GM21390 (cell line): ENCODE data around the gene GFOD1.

Experiments used
- ATAC-seq: cut with Tn5 transposase; IDR thresholded peaks from one replicate; pipeline ENCODE4 v1.9.1; 2021; ENCODE audit not compliant: unreplicated experiment

Gene GFOD1

GRCh38 chr6:13427801-13428582 lies 59.4 kb downstream of the GFOD1 start:
- peak; percentile 61 for ATAC-seq

- no peak for ATAC-seq
Observed at GRCh38 chr6:13427316-13427715, 60.1 kb downstream of the GFOD1 start.

GRCh38 chr6:13425943-13426931 lies 61.2 kb downstream of the GFOD1 start:
- no peak for ATAC-seq

GRCh38 chr6:13425270-13425873 lies 62.0 kb downstream of the GFOD1 start:
- ATAC-seq: no peak

GRCh38 chr6:13423252-13423651 lies 64.1 kb downstream of the GFOD1 start:
- ATAC-seq: no peak

- no peak for ATAC-seq
Observed at GRCh38 chr6:13422681-13423221, 64.6 kb downstream of the GFOD1 start.

- no peak for ATAC-seq
Observed at GRCh38 chr6:13421425-13422059, 65.9 kb downstream of the GFOD1 start.

GRCh38 chr6:13420269-13420668 lies 67.1 kb downstream of the GFOD1 start:
- ATAC-seq: no peak

GRCh38 chr6:13419422-13420195 lies 67.8 kb downstream of the GFOD1 start:
- ATAC-seq: no peak

GRCh38 chr6:13418844-13419243 lies 68.6 kb downstream of the GFOD1 start:
- ATAC-seq: no peak

- ATAC-seq: no peak
Observed at GRCh38 chr6:13417954-13418353, 69.4 kb downstream of the GFOD1 start.

- no peak for ATAC-seq
Observed at GRCh38 chr6:13417431-13417830, 70.0 kb downstream of the GFOD1 start.

- ATAC-seq: no peak
Observed at GRCh38 chr6:13415283-13415682, 72.1 kb downstream of the GFOD1 start.

- no peak for ATAC-seq
Observed at GRCh38 chr6:13413900-13414555, 73.4 kb downstream of the GFOD1 start.

- ATAC-seq: no peak
Observed at GRCh38 chr6:13413466-13413862, 73.9 kb downstream of the GFOD1 start.

GRCh38 chr6:13412639-13413465 lies 74.5 kb downstream of the GFOD1 start:
- no peak for ATAC-seq

GRCh38 chr6:13412211-13412610 lies 75.2 kb downstream of the GFOD1 start:
- ATAC-seq: no peak

GRCh38 chr6:13411484-13411883 lies 75.9 kb downstream of the GFOD1 start:
- ATAC-seq: no peak

- no peak for ATAC-seq
Observed at GRCh38 chr6:13409991-13410390, 77.4 kb downstream of the GFOD1 start.
